HG03565 (cell line): ENCODE measurements around the gene AP3S2.
"Not testable (repeated sequence)": the region's sequence is repeated elsewhere in the genome, so short reads cannot be mapped to it uniquely, and the experiment has no call there.

ENCODE experiments used
- ATAC-seq: cut with Tn5 transposase; IDR thresholded peaks from one replicate; pipeline ENCODE4 v1.9.1; 2021; ENCODE audit warnings: mild to moderate bottlenecking, moderate library complexity; ENCODE audit not compliant: unreplicated experiment

The AP3S2 gene

DNA sequence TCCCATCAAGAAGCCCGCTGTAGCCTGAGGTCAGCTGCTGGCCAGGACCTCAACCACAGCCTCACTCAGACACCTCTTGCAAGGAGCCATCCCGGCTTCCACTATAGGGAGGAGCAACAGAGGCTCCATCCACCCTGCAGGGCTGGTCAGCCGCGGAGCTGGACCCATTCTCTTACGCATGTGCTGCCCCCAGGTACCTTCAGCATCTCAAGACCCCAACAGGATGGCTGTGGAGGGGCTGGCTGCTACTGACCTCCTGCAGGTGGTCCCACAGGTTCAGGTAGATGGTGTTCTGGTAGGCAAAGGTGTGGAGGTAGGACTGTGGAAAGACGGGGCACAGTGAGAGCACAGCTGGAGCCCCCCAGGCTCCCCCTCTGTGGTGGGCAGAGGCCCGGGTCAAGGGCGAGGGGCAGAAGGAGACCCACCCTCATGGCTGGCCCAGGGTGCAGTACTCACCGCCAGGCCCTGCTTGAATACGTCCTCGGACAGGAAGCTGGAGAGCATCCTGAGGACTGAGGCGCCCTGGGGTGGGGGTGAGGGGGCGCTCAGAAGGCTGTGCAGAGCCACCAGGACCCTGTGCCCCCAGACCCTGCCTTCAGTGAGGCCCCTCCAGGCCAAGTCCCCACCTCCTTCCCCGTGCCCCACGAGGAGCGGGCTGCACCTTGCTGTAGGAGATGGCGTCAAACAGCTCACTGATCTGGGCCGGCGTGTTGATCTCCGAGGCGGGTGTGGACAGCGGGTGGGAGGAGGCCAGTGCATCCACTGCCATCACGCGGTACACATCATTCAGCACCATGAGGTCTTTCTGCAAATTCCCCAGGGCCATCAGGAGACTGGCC, 90.6 kb downstream of the AP3S2 start:
- ATAC-seq = no peak

DNA sequence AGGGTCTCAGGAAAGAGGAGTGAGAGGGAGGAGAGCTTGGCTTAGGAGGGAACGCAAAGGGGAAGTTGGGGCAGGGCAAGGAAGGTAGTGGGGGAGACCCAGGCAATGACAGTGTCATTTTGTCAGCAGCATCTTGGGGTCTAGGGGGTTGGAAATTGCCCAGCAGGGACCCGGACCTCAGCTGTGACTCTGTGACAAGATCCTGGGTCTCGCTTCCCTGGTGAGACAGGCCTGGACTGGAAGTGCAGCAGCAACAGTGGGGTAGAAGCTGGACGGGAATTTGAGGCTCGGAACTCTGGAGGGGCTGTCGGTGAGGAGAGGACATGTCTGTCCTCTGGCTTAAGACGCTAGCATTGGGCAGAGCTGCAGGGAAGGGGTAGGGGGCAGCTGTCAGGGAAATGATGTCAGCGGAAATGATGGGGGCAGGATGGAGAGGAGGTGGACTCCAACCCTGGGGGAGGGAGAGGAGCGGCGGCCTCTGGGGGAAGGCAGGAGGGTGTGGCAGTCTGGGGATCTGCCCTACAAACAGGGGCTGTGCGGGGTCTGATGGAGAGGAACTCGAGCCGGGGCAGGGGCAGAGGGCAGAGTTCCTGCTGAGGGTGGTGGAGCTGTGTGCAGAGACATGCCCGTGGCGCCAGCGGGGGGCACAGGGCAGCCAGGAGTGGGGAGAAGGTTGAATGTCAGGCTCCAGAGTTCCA, 91.4 kb downstream of the AP3S2 start:
- ATAC-seq = no peak

- no peak for ATAC-seq
Observed at GRCh38 chr15:89801471-89802195, 92.2 kb downstream of the AP3S2 start.

- ATAC-seq = no peak
Observed at GRCh38 chr15:89799918-89800498, 93.8 kb downstream of the AP3S2 start.

DNA sequence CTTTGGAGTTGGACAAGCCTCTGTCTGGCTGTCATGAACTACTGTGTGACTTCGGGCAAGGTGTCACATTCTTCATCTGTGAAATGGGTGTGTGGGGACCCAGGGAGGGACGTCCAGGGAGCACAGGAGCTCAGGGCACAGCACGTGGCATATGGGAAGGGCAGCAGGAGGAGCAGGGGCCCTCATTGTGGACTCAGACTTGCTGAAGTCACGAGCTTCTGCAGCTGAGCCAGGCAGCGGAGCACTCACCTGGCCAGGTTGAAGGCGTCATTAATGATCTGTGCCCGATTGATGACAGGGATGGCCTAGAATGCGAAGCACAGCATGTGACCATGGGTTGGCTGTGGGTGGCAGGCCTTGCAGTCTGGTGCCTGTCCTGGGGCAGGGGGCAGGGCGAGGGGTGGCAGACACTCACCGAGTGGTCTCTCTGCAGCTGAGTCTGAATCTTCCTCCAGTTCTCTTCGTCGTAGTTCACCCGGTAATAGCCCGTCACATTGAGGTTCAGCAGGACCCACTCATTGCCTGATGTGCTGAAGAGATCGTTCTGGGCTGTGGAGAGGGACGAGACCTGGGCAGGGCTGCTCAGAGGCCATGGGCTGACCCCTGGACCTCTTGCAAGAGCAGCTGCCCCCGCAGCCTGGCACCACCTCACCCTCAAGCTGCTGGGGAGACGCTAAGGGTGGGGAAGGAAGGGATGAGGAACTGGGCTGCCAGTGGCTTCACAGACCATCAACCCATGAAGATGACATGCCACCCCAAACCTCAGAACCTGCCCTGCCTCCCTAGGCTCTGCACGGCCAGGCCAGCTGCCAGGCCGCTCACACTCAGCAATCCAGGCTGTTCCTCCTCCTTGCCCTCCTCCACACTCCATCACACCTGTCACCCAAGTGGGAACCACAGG, 94.5 kb downstream of the AP3S2 start:
- ATAC-seq = no peak

DNA sequence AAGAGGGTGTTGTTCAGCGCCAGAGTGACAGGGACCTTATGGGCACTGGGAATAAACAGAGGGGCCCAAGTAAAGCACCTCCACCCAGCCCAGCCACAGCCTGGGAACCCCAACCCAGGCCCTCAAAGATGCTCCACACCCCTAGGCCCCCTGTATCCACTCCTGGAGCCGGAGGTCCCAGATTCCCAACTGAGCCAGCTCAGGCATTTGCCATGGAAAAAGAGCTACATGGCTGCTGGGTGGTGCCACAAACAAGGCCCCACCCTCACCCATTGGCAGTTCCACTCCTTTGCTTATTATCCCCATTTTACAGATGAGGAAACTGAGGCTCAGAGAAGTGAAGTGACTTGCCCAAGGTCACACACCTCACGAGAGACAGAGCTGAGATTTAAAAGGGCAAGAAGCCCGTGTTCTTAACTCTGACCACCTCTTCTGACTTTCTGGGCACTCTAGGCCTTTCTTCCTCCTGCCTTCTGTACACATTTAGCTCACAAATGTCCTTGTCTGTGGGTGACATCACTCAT, 96.1 kb downstream of the AP3S2 start:
- no peak for ATAC-seq

GRCh38 chr15:89795996-89796395, 97.8 kb downstream of the AP3S2 start:
- no peak for ATAC-seq

- no peak for ATAC-seq
Observed at GRCh38 chr15:89794627-89795241, 99.1 kb downstream of the AP3S2 start.

DNA sequence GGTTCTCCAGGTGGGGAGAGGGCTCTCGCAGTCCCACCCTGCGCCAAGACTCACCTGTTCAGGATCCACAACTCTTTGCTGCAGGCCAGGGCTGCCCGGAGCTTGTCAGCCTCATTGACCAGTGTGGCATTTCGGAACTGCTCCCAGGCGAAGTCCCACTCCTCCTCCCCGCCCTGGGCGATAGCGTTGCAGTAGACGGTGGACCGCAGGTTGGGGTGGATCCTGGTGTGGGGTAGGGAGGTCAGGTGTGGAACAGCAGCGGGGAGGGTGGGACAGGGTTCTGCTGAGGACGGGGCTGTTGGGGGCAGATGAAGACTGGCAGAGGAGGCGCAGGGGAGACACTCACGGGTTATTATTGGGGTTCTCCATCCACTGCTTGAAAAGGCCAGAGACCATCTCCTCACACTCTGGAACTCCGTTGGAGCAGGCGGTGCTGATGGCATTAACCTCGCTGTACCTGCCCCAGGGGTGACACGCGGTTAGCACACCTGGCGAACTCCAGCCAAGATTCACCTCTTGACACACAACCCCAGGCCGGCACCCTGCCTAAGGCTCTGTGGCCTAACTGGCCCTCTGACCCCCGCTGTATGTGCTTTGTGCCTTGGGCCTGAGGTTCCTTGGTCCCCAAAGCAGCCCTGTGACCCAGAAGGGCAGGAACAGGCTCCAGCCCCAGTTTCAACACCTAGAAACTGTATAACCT, 101.5 kb downstream of the AP3S2 start:
- no peak for ATAC-seq

- no peak for ATAC-seq
Observed at GRCh38 chr15:89790661-89791060, 103.1 kb downstream of the AP3S2 start.

DNA sequence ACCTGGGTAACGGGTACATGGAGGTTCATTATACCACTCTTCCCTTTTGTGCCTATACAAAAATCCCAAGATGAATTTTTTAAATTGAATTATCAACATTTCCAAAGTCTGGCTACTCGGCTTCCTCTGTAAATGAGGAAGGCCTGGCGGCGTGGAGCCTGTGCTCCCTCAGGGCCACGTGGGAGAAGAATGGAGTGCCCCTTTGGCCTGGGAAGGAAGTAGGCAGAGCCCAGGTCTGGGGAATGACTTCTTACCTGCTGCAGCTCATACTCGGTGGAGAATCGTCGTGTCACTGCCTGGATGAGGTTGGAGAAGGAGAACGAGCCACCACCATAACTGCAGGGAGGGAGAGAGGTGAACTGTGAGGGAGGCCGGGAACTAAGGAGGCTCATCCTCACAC, 103.6 kb downstream of the AP3S2 start:
- no peak for ATAC-seq

DNA sequence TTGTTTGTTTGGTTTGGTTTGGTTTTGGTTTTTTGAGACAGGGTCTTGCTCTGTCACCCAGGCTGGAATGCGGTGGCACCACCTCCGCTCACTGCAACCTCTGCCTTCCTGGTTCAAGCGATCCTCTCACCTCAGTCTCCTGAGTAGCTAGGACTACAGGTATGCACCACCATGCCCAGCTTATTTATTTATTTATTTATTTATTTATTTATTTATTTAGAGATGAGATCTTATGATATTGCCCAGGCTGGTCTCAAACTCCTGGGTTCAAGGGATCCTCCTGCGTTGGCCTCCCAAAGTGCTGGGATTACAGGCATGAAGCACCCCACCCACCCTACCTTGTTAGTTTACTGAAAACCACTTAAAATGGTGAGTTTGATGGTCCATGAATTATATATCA, 105.2 kb downstream of the AP3S2 start:
- not testable (repeated sequence) for ATAC-seq

GRCh38 chr15:89787944-89788343, 105.8 kb downstream of the AP3S2 start:
- ATAC-seq = no peak

- no peak for ATAC-seq
Observed at GRCh38 chr15:89785774-89786140, 108.0 kb downstream of the AP3S2 start.

GRCh38 chr15:89785064-89785773, 108.6 kb downstream of the AP3S2 start:
- ATAC-seq = no peak

- no peak for ATAC-seq
Observed at GRCh38 chr15:89784686-89784960, 109.2 kb downstream of the AP3S2 start.

DNA sequence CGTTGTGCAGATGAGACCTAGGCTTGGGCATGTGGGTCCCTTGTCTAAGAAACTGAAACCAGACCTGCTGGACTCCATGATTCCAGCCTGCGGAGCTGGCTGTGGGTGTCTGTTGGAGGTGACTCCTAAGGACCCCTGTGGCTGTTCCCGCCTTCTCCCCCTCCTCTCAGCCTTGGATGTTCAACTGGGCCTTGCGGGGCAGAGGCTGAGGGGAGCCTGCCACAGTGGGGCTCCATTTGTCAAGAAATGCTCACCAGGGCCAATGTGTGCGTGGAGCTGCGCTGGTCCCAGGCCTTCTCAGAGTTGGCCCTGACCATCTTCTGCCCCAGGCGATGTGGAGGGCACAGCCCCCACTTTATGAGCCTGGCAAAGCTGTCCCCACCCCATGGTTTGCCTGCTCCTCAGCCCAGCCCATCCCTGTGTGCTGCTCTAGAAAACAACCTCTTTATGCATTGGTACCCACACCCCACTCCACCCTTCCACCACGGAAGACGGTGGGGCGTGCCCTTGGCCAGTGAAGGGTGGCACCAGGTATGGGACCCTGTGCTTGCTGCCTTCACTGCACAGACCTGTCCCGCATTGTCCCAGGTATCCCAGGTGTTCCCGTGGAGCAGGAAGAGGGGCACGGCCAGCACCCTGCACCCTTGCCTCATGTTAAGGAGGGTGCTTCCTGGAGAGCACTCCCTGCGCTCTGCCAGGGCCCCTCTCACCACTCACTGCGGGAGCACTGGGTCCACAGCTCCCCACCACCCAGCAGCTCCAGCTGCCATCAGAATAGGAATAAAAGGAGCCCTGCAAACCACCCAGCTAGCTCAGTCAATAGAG, 109.7 kb downstream of the AP3S2 start:
- no peak for ATAC-seq
